Measurements from ENCODE around the gene RPL14.
A peak's percentile ranks its signal among the peaks of the same experiment; 100 is the strongest.

Gene RPL14

DNA sequence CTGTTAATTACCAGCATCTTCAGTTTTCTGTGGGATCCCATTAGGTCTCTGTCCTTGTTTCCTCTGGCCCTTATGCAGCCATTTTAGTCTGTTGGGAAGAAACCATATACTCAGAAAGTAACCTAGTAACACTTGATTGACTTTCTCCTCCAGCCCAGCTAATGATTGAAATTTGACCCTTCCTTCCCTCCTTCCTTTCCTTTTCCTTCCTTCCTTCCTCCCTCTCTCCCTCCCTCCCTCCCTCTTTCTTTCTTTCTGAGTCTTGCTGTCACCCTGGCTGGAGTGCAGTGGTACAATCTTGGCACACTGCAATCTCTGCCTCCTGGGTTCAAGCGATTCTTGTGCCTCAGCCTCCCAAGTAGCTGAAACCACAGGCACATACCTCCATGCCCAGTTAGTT is 42.8 kb downstream of the RPL14 start:
- no peaks in the 10 kb centered on the region for H3F3A ChIP-seq (ENCODE audit: insufficient read depth, low read length)
- H3K9me2 ChIP-seq (ENCODE audit: low read depth, low read length): no peaks in the 10 kb centered on the region
- H3K27me3 ChIP-seq (ENCODE audit: insufficient read depth, low read length): no peaks in the 10 kb centered on the region; the same call in 1 of the 2 replicates
- H2AFZ ChIP-seq (ENCODE audit: low read length): no peak overlapping the region
- H3K27ac ChIP-seq (ENCODE audit: low read depth, low read length, poor library complexity, severe bottlenecking): no peak overlapping the region
- H3K79me2 ChIP-seq (ENCODE audit: insufficient read depth, low read length): no peaks in the 10 kb centered on the region
- no peak overlapping the region for H3K4me3 ChIP-seq (ENCODE audit: low read depth, low read length, poor library complexity, severe bottlenecking)
- H4K20me1 ChIP-seq (ENCODE audit: insufficient read depth, low read length): no peaks in the 10 kb centered on the region
- H3K4me2 ChIP-seq (ENCODE audit: low read length): no peak overlapping the region
- H3K9ac ChIP-seq (ENCODE audit: low read length): no peak overlapping the region
- H3K9me3 ChIP-seq (ENCODE audit: low read length): no peaks in the 10 kb centered on the region
- TF ChIP-seq, protein P1, sequence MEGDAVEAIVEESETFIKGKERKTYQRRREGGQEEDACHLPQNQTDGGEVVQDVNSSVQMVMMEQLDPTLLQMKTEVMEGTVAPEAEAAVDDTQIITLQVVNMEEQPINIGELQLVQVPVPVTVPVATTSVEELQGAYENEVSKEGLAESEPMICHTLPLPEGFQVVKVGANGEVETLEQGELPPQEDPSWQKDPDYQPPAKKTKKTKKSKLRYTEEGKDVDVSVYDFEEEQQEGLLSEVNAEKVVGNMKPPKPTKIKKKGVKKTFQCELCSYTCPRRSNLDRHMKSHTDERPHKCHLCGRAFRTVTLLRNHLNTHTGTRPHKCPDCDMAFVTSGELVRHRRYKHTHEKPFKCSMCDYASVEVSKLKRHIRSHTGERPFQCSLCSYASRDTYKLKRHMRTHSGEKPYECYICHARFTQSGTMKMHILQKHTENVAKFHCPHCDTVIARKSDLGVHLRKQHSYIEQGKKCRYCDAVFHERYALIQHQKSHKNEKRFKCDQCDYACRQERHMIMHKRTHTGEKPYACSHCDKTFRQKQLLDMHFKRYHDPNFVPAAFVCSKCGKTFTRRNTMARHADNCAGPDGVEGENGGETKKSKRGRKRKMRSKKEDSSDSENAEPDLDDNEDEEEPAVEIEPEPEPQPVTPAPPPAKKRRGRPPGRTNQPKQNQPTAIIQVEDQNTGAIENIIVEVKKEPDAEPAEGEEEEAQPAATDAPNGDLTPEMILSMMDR (IDR thresholded peaks at IDR 0.05; ENCODE audit: low read length): no peak
- no peak for TF ChIP-seq EZH2 (IDR thresholded peaks at IDR 0.05; ENCODE audit: borderline replicate concordance, low read length)
- H3K4me1 ChIP-seq (ENCODE audit: insufficient read depth, low read length, severe bottlenecking): no peaks in the 10 kb centered on the region
- H3K36me3 ChIP-seq (ENCODE audit: insufficient read depth, low read length): no peaks in the 10 kb centered on the region

DNA sequence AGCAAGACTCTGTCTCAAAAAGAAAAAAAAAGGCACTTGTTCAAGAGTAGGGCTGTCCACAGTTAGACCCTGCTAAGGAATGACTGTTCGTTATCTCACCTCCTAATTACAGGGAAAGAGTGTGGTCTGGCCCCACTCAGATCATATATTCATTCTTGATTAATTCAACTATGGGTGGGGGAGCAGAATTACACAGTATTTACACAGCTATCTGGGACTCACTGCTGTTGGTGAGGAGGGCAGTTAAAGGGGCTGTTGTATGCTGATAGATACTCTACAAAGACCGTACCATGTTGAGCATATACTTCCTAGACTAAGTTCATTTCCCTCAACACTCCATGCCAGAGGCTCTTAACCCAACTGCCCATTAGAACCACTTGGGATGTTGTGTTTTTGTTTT is 44.9 kb downstream of the RPL14 start:
- H2AFZ ChIP-seq (ENCODE audit: low read length): no peak overlapping the region
- TF ChIP-seq EZH2 (IDR thresholded peaks at IDR 0.05; ENCODE audit: borderline replicate concordance, low read length): no peak
- TF ChIP-seq, protein P1 (IDR thresholded peaks at IDR 0.05; ENCODE audit: low read length): no peak
- no peak overlapping the region for H3K9ac ChIP-seq (ENCODE audit: low read length)
- H3F3A ChIP-seq (ENCODE audit: insufficient read depth, low read length): no peaks in the 10 kb centered on the region
- H4K20me1 ChIP-seq (ENCODE audit: insufficient read depth, low read length): no peaks in the 10 kb centered on the region
- no peaks in the 10 kb centered on the region for H3K79me2 ChIP-seq (ENCODE audit: insufficient read depth, low read length)
- no peaks in the 10 kb centered on the region for H3K36me3 ChIP-seq (ENCODE audit: insufficient read depth, low read length)
- H3K27me3 ChIP-seq (ENCODE audit: insufficient read depth, low read length): no peaks in the 10 kb centered on the region; the same call in 1 of the 2 replicates
- H3K4me1 ChIP-seq (ENCODE audit: insufficient read depth, low read length, severe bottlenecking): peaks cover 13% of the 10 kb centered on the region
- H3K9me2 ChIP-seq (ENCODE audit: low read depth, low read length): no peaks in the 10 kb centered on the region
- H3K27ac ChIP-seq (ENCODE audit: low read depth, low read length, poor library complexity, severe bottlenecking): no peak overlapping the region
- no peak overlapping the region for H3K4me3 ChIP-seq (ENCODE audit: low read depth, low read length, poor library complexity, severe bottlenecking)
- H3K9me3 ChIP-seq (ENCODE audit: low read length): no peaks in the 10 kb centered on the region
- H3K4me2 ChIP-seq (ENCODE audit: low read length): no peak overlapping the region

DNA sequence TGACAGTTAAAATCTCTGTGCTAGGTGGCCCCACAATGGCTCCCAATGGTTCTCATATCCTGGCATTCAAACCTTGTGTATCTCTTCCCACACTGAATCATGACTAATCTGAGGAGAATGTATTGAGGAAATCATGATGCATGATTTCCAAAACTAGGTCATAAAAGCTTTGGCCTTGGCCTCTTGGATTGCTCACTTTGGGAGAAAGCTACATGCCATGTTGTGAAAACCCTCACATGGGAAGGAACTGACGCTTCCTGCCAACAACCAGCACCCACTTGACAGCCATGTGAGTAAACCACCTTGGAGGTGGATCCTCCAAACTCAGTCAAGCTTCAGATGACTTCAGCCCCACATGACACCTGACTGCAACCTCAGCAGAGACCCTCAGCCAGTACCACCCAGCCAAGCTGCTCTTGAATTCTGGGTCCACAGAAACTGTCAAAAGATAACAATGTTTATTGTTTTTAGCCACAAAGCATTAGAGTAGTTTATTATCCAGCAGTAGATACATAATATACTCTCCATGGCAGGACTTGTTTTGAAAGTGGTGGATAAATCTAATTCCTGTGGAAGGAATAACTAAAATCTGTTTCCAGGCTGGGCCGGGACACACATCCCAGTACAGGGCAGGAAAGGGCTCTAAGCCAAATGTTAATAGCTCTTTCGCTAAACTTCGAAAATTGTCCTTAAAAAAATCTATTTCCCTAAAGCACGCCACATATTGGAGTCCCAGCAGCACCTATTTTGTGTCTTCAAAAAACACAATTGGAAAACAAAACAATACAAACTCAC is 47.7 kb downstream of the RPL14 start:
- Histone ChIP-seq H3K9ac (ENCODE audit: low read length) (no peak overlapping the region), H3K27me3 (ENCODE audit: insufficient read depth, low read length) (no peaks in the 10 kb centered on the region; the same call in 1 of the 2 replicates), H3K4me2 (ENCODE audit: low read length) (peak overlapping the region; percentile 62), H3K4me1 (ENCODE audit: insufficient read depth, low read length, severe bottlenecking) (peaks cover 13% of the 10 kb centered on the region), H2AFZ (ENCODE audit: low read length) (no peak overlapping the region), H3K9me3 (ENCODE audit: low read length) (no peaks in the 10 kb centered on the region), H3K79me2 (ENCODE audit: insufficient read depth, low read length) (no peaks in the 10 kb centered on the region), H3F3A (ENCODE audit: insufficient read depth, low read length) (no peaks in the 10 kb centered on the region), H3K4me3 (ENCODE audit: low read depth, low read length, poor library complexity, severe bottlenecking) (peak overlapping the region; percentile 62), H3K36me3 (ENCODE audit: insufficient read depth, low read length) (peaks cover 8% of the 10 kb centered on the region), H4K20me1 (ENCODE audit: insufficient read depth, low read length) (no peaks in the 10 kb centered on the region), H3K9me2 (ENCODE audit: low read depth, low read length) (no peaks in the 10 kb centered on the region), H3K27ac (ENCODE audit: low read depth, low read length, poor library complexity, severe bottlenecking) (no peak overlapping the region)
- TF ChIP-seq, protein P1 (IDR thresholded peaks at IDR 0.05; ENCODE audit: low read length): no peak
- no peak for TF ChIP-seq EZH2 (IDR thresholded peaks at IDR 0.05; ENCODE audit: borderline replicate concordance, low read length)

Measured in OCI-LY1 (cell line).